K562 (cell line): ENCODE data around the gene PLD3. TPM values are rescaled to one million over a fixed set of nuclear protein-coding genes. Genes with fewer than 3 reads are reported as not detected.

Experiments used
- ARID4B ChIP-seq: sonication (generic); formaldehyde crosslinking; IDR thresholded peaks from 2 replicates; pipeline ENCODE4 v1.8.0; 2022; ENCODE audit warnings: mild to moderate bottlenecking, missing genetic modification reagents
- ATF7 ChIP-seq: fragments of 450-650 bp; IDR thresholded peaks from 2 replicates; pipeline ENCODE4 v1.7.1; 2014; ENCODE audit warnings: mild to moderate bottlenecking, moderate library complexity
- GABPA ChIP-seq: fragments of 200-800 bp; sonication (Bioruptor generic); conservative IDR thresholded peaks from 2 replicates; pipeline ENCODE4 v1.6.1; 2016; ENCODE audit warnings: low read depth, missing genetic modification characterization, missing compliant biosample characterization
- GTF2F1 ChIP-seq: IDR thresholded peaks from 2 replicates; pipeline ENCODE4 v1.6.1; 2011; ENCODE audit warnings: low read depth, low read length, improper control_type of control experiment
- JUNB ChIP-seq: fragments of 450-650 bp; formaldehyde crosslinking; conservative IDR thresholded peaks from 2 replicates; pipeline ENCODE4 v1.4.0; 2020; ENCODE audit warnings: mild to moderate bottlenecking
- KDM2B ChIP-seq: fragments of 250-450 bp; sonication (Bioruptor Pico); IDR thresholded peaks from 2 replicates; pipeline ENCODE4 v1.8.0; 2021; ENCODE audit warnings: mild to moderate bottlenecking, moderate library complexity
- NFIC ChIP-seq: fragments of 450-650 bp; IDR thresholded peaks from 2 replicates; pipeline ENCODE4 v1.6.1; 2017; ENCODE audit warnings: mild to moderate bottlenecking, inconsistent platforms
- REST ChIP-seq, 2 experiments: fragments of 450-650 bp; formaldehyde crosslinking in 1 of 2; IDR thresholded peaks; 2 replicates each; pipeline versions ENCODE4 v1.4.0 to v1.6.1; 2014 to 2020; ENCODE audit warnings: mild to moderate bottlenecking in 2 of 2, borderline replicate concordance in 1 of 2, low read depth in 1 of 2
- TCF3 ChIP-seq: sonication (generic); formaldehyde crosslinking; IDR thresholded peaks from 2 replicates; pipeline ENCODE4 v1.4.0; 2020; ENCODE audit warnings: mild to moderate bottlenecking, missing genetic modification reagents
- THAP7 ChIP-seq: fragments of 250-450 bp; sonication (Bioruptor Pico); IDR thresholded peaks from 2 replicates; pipeline ENCODE4 v1.5.0; 2021
- XRCC5 ChIP-seq: fragments of 200-400 bp; formaldehyde crosslinking; IDR thresholded peaks from 2 replicates; pipeline ENCODE4 v1.6.1; 2017; ENCODE audit warnings: low read depth, mild to moderate bottlenecking, low read length
- polyA plus RNA-seq, 8 experiments: library from polyadenylated mRNA; depleted of rRNA in 4 of 8; stranded (reverse) in 5 of 8; unstranded in 3 of 8; fragments of >200 nt; fragmentation: Nextera tagmentation in 2 of 8; fragmentation: Illumina TruSeq in 1 of 8; extraction: Ambion mirVana in 2 of 8; extraction: Trizol in 1 of 8; gene quantifications; 2 replicates each; pipeline versions ENCODE4 v1.2.1 to v1.2.3, GENCODE V29; 2011 to 2014; ENCODE audit warnings: inconsistent platforms in 1 of 8, missing spikeins in 1 of 8
- total RNA-seq, 7 experiments: library from RNA; depleted of rRNA in 6 of 7; stranded (reverse); fragments of >200 nt in 6 of 7; fragmentation: Illumina TruSeq in 2 of 7; extraction: Trizol in 2 of 7; gene quantifications; 2 replicates each; pipeline versions ENCODE4 v1.2.1 to v1.2.3, GENCODE V29; 2011 to 2021; ENCODE audit warnings: low replicate concordance in 1 of 7

Gene PLD3
- total and polyA plus RNA-seq, 9 of the 15 experiments (the other 6 are each of a cell fraction or from before 2014, with no cell fraction given), result 2.3 to 128 (median 72.7) TPM

GRCh38 chr19:40416918-40417642 lies 68.6 kb downstream of the PLD3 start (continued):
- 0 out of 2 replicates have a peak, but pooled peaks have one; percentile 38 for TF ChIP-seq ARID4B (CRISPR knock-in tag)
- peak; percentile 82 for TF ChIP-seq JUNB
- TF ChIP-seq TCF3, result peak; percentile 69
- 0 out of 2 replicates have a peak, but pooled peaks have one; percentile 23 for TF ChIP-seq XRCC5
- TF ChIP-seq GTF2F1, result no peak
- TF ChIP-seq GABPA (tag), result peak; percentile 71
- TF ChIP-seq REST (IDR thresholded peaks at IDR 0.05; ENCODE audit: borderline replicate concordance), result no peak; the same call in 1 of the 2 replicates
- 0 out of 2 replicates have a peak, but pooled peaks have one; percentile 45 for TF ChIP-seq REST (CRISPR knock-in tag; IDR thresholded peaks at IDR 0.05; ENCODE audit: low read depth)
- no peak for TF ChIP-seq KDM2B (CRISPR knock-in tag)
- peak; percentile 72 for TF ChIP-seq ATF7
- peak; percentile 66 for TF ChIP-seq NFIC
- no peak for TF ChIP-seq THAP7 (CRISPR knock-in tag)
